Measurements from ENCODE around the gene PDZK1.
"Not testable (repeated sequence)": the region's sequence is repeated elsewhere in the genome, so short reads cannot be mapped to it uniquely, and the experiment has no call there.

Gene PDZK1

GRCh38 chr1:145708063-145708462 is 895 bp upstream of the PDZK1 start:
- DNase-seq, result no peak

- DNase-seq, result no peak
These were observed 993 bp downstream of the PDZK1 start for GRCh38 chr1:145706086-145706664.

GRCh38 chr1:145705622-145706021 is 1.5 kb downstream of the PDZK1 start:
- DNase-seq, result no peak

- no peak for DNase-seq
These were observed 4.3 kb downstream of the PDZK1 start for GRCh38 chr1:145702826-145703225.

- no peak for DNase-seq
These were observed 5.1 kb downstream of the PDZK1 start for GRCh38 chr1:145702052-145702451.

GRCh38 chr1:145701306-145701862 is 5.8 kb downstream of the PDZK1 start:
- DNase-seq, result no peak

- DNase-seq, result no peak
These were observed 10.6 kb downstream of the PDZK1 start for GRCh38 chr1:145696630-145696960.

GRCh38 chr1:145695821-145696629 is 11.1 kb downstream of the PDZK1 start:
- no peak for DNase-seq

GRCh38 chr1:145692785-145693443 is 14.3 kb downstream of the PDZK1 start:
- DNase-seq, result no peak

- peak in 1 of 2 experiments; percentile 18 for DNase-seq
These were observed 16.3 kb downstream of the PDZK1 start for GRCh38 chr1:145690587-145691558.

- no peak for DNase-seq
These were observed 17.2 kb downstream of the PDZK1 start for GRCh38 chr1:145689922-145690321.

GRCh38 chr1:145688924-145689323 is 18.2 kb downstream of the PDZK1 start:
- DNase-seq, result no peak

GRCh38 chr1:145688328-145688727 is 18.8 kb downstream of the PDZK1 start:
- DNase-seq, result no peak

GRCh38 chr1:145686078-145686477 is 21.1 kb downstream of the PDZK1 start:
- DNase-seq, result not testable (repeated sequence)

- not testable (repeated sequence) for DNase-seq
These were observed 22.3 kb downstream of the PDZK1 start for GRCh38 chr1:145684858-145685257.

- not testable (repeated sequence) for DNase-seq
These were observed 34.0 kb downstream of the PDZK1 start for GRCh38 chr1:145673217-145673616.

- not testable (repeated sequence) for DNase-seq
These were observed 36.0 kb downstream of the PDZK1 start for GRCh38 chr1:145670995-145671745.

GRCh38 chr1:145665015-145665414 is 42.2 kb downstream of the PDZK1 start:
- DNase-seq, result not testable (repeated sequence)

GRCh38 chr1:145662502-145662901 is 44.7 kb downstream of the PDZK1 start:
- DNase-seq, result not testable (repeated sequence)

- DNase-seq, result not testable (repeated sequence)
These were observed 50.8 kb downstream of the PDZK1 start for GRCh38 chr1:145656245-145656943.

- not testable (repeated sequence) for DNase-seq
These were observed 63.2 kb downstream of the PDZK1 start for GRCh38 chr1:145643990-145644389.

Measured in stimulated activated CD4-positive, alpha-beta T cell treated with anti-CD3 and anti-CD28 coated beads, Interleukin-4, amount 100 ng/mL, for 4 hours (primary cell).